Measurements from ENCODE around the gene RASGRP4.
"Not testable (repeated sequence)": the region's sequence is repeated elsewhere in the genome, so short reads cannot be mapped to it uniquely, and the experiment has no call there.

RASGRP4 gene

DNA sequence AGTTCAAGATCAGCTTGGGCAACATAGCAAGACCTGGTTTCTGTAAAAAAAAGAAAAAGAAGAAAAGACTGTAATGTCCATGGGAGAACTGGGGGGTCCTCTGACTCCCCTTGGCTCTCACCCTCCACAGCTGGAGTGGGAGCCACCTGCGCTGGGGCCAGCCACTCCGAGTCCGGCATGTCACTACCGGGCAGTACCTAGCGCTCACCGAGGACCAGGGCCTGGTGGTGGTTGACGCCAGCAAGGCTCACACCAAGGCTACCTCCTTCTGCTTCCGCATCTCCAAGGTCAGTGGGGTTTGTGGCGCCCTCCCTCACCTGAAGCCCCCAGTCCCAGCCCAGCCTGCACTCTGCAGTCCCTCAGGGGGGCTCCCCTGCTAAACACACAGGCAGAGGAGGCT, 22.2 kb upstream of the RASGRP4 start:
- DNase-seq (ENCODE audit: low read depth in 2 of 2), result no peak

DNA sequence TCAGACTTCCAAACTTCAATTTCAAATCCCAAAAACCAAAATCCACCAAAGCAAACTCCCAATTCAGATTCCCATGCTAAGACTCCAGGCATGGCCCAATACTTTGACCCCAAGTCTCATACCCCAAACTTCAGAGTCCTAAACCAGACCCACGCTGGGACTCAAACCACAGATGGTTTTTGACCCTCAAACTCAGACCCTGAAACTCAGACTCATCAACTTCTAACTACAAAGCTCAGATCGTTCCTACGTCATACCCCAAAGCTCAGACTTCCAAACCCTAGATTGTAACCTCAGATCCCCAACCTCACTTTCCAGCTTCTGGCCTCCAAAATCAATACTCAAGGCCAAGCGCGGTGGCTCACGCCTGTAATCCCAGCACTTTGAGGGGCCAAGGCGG, 19.3 kb upstream of the RASGRP4 start:
- no peak for DNase-seq (ENCODE audit: low read depth in 2 of 2)

- DNase-seq (ENCODE audit: low read depth in 2 of 2), result no peak
These were observed 18.0 kb upstream of the RASGRP4 start for GRCh38 chr19:38444026-38444425.

DNA sequence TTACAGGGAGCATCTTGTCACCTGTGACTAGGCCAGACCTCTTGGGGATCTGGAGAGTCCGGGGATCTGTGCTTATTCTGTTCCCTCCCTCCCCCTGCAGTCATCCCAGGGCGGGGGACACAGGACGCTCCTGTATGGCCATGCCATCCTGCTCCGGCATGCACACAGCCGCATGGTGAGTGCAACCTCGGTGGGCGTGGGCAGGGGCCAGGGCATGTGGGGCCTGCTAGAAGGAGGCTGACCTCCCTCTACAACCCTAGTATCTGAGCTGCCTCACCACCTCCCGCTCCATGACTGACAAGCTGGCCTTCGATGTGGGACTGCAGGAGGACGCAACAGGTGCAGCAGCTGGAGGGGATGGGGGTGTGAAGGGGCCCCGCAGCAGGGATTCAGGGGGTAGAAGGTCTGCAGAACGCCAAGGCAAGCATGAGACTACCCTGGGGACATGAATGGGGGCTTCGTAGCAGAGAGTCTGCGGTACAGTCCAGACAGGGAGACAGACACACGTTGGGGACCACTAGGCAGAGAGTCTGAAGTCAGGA, 17.5 kb upstream of the RASGRP4 start:
- DNase-seq (ENCODE audit: low read depth in 2 of 2), result no peak

DNA sequence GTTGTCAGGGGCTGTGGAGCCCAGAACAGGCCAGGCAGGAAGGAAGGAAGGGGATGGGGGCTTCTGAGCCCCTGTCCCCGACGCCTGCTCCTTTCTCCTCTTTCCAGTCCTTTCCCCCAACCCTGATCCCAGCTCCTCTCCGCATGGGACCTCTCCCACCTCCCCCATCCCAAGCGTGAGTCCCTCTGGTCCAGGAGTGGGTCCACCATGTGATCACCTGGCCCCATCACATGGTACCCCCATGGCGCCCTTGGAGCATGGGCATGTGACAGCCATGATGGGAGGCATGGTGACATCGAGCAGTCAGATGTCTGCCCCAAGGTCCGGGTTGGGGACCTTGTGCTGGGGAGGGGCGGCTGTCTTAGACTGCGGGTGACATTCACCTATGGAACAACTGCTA, 16.7 kb upstream of the RASGRP4 start:
- no peak for DNase-seq (ENCODE audit: low read depth in 2 of 2)

DNA sequence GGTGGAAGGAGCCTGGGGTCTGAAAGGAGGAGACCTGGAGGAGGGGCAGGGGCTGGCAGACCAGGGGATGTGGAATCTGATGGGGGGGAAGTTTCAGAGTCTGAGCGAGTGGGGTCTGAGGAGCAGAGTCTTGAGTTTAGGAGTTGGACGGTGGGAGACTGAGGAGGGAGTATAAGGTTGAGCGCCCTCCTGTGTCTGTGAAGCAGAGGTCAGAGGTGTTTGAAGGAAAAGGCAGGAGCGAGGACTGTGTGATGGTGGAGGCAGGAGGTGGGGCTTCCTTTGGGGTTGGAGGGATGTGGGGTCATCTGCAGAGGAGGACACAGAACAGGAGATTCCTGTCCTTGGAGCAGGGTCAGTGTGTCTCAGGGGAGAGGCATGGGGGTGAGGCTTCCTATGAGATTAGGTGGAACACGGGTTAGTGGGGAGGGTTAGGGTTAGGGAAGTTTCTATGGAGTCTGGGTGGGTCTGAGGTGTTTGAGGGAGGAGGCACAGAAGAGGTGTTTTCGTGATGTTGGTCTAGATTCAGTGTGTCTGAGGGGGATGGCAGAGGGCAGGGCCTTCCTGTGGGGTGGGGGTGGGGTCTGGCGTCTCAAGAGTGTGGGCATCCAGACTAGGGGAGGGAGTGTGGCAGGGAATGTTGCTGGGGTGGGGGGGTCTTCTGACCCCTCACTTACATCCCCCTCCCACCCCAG, 15.8 kb upstream of the RASGRP4 start:
- DNase-seq (ENCODE audit: low read depth in 2 of 2), result no peak

DNA sequence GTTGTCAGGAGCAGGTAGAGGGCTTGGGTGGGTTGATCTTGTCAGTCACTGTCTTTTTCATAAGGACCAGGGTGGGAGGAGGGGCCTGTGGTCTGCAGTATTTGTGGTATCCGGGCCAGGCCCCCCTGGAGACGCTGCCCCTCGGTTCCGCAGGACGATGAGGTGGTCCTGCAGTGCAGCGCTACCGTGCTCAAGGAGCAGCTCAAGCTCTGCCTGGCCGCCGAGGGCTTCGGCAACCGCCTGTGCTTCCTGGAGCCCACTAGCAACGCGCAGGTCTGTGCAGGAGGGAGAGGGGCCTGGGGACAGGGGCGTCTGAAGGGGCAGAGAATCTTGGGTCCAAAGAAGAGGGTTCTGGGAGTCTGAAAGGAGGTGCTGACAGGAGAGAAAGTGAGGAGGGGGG, 14.6 kb upstream of the RASGRP4 start:
- DNase-seq (ENCODE audit: low read depth in 2 of 2), result no peak

GRCh38 chr19:38437917-38438316, 11.9 kb upstream of the RASGRP4 start:
- no peak for DNase-seq (ENCODE audit: low read depth in 2 of 2)

GRCh38 chr19:38437295-38437694, 11.3 kb upstream of the RASGRP4 start:
- DNase-seq (ENCODE audit: low read depth in 2 of 2), result no peak

DNA sequence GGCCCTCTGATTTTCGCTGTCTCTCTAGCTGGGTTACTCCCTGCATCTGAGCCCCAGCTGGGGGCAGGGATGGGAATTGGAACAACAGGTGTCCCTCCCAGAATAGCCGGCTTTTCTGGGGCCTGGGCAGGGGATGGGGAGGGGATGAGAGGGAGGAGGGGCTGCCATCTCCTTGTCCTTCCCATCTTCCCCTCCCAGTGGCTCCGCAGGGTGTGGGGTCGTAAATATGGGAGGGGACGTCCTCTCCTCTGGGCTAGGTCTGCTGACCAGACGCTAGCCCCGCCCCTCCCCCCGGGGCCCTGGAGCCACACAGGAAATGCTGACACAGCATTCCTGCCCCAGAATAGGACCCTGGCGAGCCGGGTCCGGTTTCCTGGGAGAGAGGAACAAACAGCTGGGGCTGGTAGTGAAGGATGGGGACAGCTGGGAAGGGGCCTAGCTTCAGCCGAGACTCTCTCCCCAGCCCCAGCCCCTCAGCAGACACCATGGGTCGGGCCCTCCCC, 8.6 kb upstream of the RASGRP4 start:
- no peak for DNase-seq (ENCODE audit: low read depth in 2 of 2)

DNA sequence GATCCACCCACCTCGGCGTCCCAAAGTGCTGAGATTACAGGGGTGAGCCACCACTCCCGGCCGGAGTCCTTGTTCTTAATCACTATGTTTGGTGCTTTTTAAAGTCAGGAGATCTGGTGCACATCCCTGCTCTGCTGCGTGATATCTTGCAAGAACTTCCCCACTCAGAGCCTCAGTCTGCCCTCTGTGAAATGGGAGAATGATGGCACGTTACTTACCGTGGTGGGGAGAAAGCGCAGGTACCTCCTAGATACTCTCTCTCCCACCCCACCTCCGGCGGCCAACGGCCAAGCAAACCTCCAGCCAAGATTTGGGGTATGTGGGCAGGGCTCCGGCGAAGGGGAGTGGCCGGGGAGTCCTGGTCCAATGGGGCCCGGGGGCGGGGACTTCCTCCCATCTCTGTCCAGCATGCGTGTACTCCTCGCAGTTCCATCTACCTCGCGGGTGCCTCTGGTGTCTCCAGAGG, 7.3 kb upstream of the RASGRP4 start, which contains the start of gene RYR1:
Gene RYR1 (plus strand): TSS at position 424 of the 466 bp plus-strand sequence. CDS start 139 bp downstream, outside the sequence.
- peak; percentile 45 to 60 for DNase-seq (ENCODE audit: low read depth in 2 of 2)

DNA sequence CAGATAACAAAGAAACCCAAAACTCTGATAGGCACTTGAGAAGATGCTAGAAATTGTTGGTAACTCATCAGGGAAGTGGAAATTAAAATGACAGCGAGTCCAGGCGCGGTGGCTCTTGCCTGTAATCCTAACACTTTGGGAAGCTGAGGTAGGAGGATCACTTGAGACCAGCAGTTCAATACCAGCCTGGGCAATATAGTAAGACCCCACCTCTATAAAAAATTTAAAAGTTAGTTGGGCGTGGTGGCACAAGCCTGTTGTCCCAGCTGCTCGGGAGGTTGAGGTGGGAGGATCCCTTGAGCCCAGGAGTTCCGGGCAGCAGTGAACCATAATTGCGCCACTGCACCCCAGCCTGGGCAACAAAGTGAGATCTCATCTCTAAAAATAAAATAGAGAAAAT, 4.9 kb upstream of the RASGRP4 start:
- DNase-seq (ENCODE audit: low read depth in 2 of 2), result no peak

DNA sequence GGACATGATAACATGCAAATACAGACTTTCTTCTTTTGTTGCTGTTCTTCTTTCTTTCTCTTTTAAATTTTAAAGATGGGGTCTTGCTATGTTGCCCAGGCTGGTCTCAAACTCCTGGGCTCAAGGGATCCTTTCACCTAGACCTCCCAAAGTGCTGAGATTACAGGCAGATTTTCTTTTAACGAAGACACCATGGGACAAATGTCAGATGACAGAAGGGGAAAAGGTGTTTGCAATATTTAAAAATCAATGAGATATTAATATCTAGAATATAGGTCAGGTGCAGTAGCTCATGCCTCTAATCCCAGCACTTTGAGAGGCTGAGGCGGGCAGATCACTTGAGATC, 3.8 kb upstream of the RASGRP4 start:
- DNase-seq (ENCODE audit: low read depth in 2 of 2), result no peak

- no peak for DNase-seq (ENCODE audit: low read depth in 2 of 2)
These were observed 3.2 kb upstream of the RASGRP4 start for GRCh38 chr19:38429055-38429810.

DNA sequence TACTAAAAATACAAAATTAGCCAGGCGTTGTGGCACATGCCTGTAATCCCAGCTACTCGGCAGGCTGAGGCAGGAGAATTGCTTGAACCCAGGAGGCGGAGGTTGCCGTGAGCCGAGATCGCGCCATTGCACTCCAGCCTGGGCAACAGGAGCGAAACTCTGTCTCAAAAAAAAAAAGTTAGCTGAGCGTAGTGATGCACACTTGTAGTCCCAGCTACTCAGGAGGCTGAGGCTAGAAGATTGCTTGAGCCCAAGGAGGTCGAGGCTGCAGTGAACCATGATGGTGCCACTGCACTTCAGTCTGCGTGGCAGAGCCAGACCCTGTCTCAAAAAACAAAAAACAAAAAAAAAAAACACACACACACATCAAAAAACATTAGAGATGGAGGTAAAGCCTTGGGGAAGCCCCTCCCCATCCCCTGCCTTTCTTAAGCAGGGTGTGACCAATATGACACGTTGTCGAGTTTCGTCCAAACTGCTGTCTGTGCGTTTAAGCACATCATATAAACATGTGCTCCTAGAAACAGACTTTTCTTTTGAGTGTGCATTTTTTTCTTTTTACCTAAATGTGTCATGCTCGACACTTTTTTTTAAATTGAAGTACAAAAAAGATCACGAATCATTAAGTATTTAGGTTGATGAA, 1.1 kb upstream of the RASGRP4 start:
- DNase-seq (ENCODE audit: low read depth in 2 of 2), result not testable (repeated sequence)

- DNase-seq (ENCODE audit: low read depth in 2 of 2), result no peak
These were observed 703 bp downstream of the RASGRP4 start for GRCh38 chr19:38425222-38425809.

DNA sequence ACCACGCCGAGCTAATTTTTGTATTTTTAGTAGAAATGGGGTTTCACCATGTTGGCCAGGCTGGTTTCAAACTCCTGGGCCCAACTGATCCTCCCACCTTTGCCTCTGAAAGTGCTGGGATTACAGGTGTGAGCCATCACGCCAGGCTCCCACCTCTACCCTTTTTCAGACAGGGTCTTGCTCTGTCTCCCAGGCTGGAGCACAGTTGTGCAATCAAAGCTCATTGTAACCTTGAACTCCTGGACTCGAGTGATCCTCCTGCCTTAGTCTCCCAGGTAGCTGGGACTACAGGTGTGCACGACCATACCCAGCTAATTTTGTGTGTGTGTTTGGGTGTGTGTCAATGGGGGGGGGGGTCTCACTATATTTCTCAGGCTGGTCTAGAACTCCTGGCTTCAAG, 1.7 kb downstream of the RASGRP4 start:
- no peak for DNase-seq (ENCODE audit: low read depth in 2 of 2)

DNA sequence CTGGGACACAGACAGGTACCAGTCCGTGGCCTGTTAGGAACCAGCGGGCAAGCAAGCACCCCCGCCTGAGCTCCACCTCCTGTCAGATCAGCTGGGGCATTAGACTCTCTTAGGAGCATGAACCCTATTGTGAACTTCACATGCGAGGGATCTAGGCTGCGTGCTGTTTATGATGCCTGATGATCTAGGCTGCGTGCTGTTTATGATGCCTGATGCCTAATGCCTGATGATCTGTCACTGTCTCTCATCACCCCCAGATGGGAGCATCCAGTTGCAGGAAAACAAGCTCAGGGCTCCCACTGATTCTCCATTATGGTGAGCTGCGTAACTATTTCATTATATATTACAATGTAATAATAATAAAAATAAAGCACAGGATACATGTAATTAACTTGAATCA, 3.6 kb downstream of the RASGRP4 start:
- DNase-seq (ENCODE audit: low read depth in 2 of 2), result no peak

GRCh38 chr19:38421856-38422255, 4.2 kb downstream of the RASGRP4 start:
- no peak for DNase-seq (ENCODE audit: low read depth in 2 of 2)

- DNase-seq (ENCODE audit: low read depth in 2 of 2), result no peak
These were observed 5.1 kb downstream of the RASGRP4 start for GRCh38 chr19:38420935-38421334.

- peak in 1 of 2 donors; percentile 59 for DNase-seq (ENCODE audit: low read depth in 2 of 2)
These were observed 8.2 kb downstream of the RASGRP4 start for GRCh38 chr19:38417544-38418506.
